IMR-90 (cell line): ENCODE measurements around the gene SYTL2. TPM values are rescaled to one million over a fixed set of nuclear protein-coding genes. Genes with fewer than 3 reads are reported as not detected.
A peak's percentile ranks its signal among the peaks of the same experiment; 100 is the strongest.

Source experiments
- ATAC-seq: fragments of 200-7000 bp; cut with Tn5 transposase; 2 replicates; pipeline ENCODE4 v1.9.1; 2020; ENCODE audit warnings: low read depth, mild to moderate bottlenecking, moderate library complexity
- BruUV-seq: library from RNA; stranded (reverse); fragments of 400-500 nt; replicated peaks from 2 replicates; lab custom pipeline; 2021; lab: Mats Ljungman, UMichigan
- CTCF ChIA-PET: fragments of 300-600 bp; formaldehyde crosslinking; extraction: SDS; loops from one replicate; lab custom pipeline; 2021; ENCODE audit warnings: antibody characterized with exemption; lab: Yijun Ruan, JAX
- POLR2A ChIA-PET: fragments of 300-600 bp; sonication (Branson Sonifier 250); formaldehyde crosslinking; loops from one replicate; lab custom pipeline; 2022; ENCODE audit warnings: antibody characterized with exemption; ENCODE audit not compliant: unreplicated experiment; lab: Charles Lee
- DNase-seq: peaks from one replicate; pipeline ENCODE4 v3.0.0; 2013
- H2AFZ ChIP-seq: replicated peaks from 2 replicates; pipeline ENCODE3; 2013; ENCODE audit warnings: low read length, mild to moderate bottlenecking; ENCODE audit not compliant: poor library complexity
- H2AK5ac ChIP-seq: 2 replicates; pipeline ENCODE4 v1.6.1; 2013; ENCODE audit warnings: low read depth, low read length, inconsistent platforms
- H2AK9ac ChIP-seq: replicated peaks from 2 replicates; pipeline ENCODE3; 2013; ENCODE audit warnings: mild to moderate bottlenecking, low read depth, low read length, moderate library complexity; ENCODE audit not compliant: poor library complexity
- H2BK120ac ChIP-seq: 2 replicates; pipeline ENCODE4 v1.6.1; 2013; ENCODE audit warnings: low read depth, low read length, inconsistent platforms
- H2BK15ac ChIP-seq: 3 replicates; pipeline ENCODE4 v1.6.1; 2013; ENCODE audit warnings: low read depth, low read length, inconsistent platforms
- H2BK20ac ChIP-seq: 2 replicates; pipeline ENCODE4 v1.6.1; 2013; ENCODE audit warnings: low read depth, mild to moderate bottlenecking, inconsistent platforms, low read length, moderate library complexity
- H2BK5ac ChIP-seq: 2 replicates; pipeline ENCODE4 v1.6.1; 2013; ENCODE audit warnings: mild to moderate bottlenecking, low read depth, low read length, inconsistent platforms; ENCODE audit not compliant: poor library complexity, severe bottlenecking
- H3K14ac ChIP-seq: replicated peaks from 2 replicates; pipeline ENCODE4 v1.6.1; 2013; ENCODE audit warnings: low read depth, low read length, inconsistent platforms
- H3K18ac ChIP-seq: 2 replicates; pipeline ENCODE4 v1.6.1; 2013; ENCODE audit warnings: low read depth, low read length, control low read depth
- H3K23ac ChIP-seq: 2 replicates; pipeline ENCODE4 v1.6.1; 2013; ENCODE audit warnings: low read depth, low read length, inconsistent platforms
- H3K27ac ChIP-seq: 2 replicates; pipeline ENCODE4 v1.5.1; 2013; ENCODE audit warnings: mild to moderate bottlenecking, control low read depth, low read length; ENCODE audit not compliant: insufficient read depth
- H3K27me3 ChIP-seq: 2 replicates; pipeline ENCODE4 v1.6.1; 2013; ENCODE audit warnings: low read length; ENCODE audit not compliant: control insufficient read depth, insufficient read depth
- H3K36me3 ChIP-seq: 2 replicates; pipeline ENCODE4 v1.6.1; 2013; ENCODE audit warnings: low read length, mixed read lengths; ENCODE audit not compliant: control insufficient read depth, insufficient read depth
- H3K4ac ChIP-seq: 2 replicates; pipeline ENCODE4 v1.6.1; 2013; ENCODE audit warnings: low read depth, low read length, inconsistent platforms
- H3K4me1 ChIP-seq: 2 replicates; pipeline ENCODE4 v1.6.1; 2013; ENCODE audit warnings: low read length, mixed read lengths; ENCODE audit not compliant: control insufficient read depth, insufficient read depth
- H3K4me2 ChIP-seq: 2 replicates; pipeline ENCODE4 v1.6.1; 2013; ENCODE audit warnings: low read depth, mild to moderate bottlenecking, control low read depth, low read length, moderate library complexity
- H3K4me3 ChIP-seq: 2 replicates; pipeline ENCODE4 v1.5.1; 2013; ENCODE audit warnings: low read depth, mild to moderate bottlenecking, control low read depth, low read length, moderate library complexity; ENCODE audit not compliant: insufficient read depth
- H3K56ac ChIP-seq: 2 replicates; pipeline ENCODE4 v1.6.1; 2013; ENCODE audit warnings: low read length, inconsistent platforms; ENCODE audit not compliant: insufficient read depth; ENCODE audit errors: extremely low read depth
- H3K79me1 ChIP-seq, 2 experiments: 2 replicates each; pipeline ENCODE4 v1.6.1; 2013; ENCODE audit warnings: low read length in 2 of 2, inconsistent platforms in 1 of 2, low read depth in 1 of 2
- H3K9ac ChIP-seq: 2 replicates; pipeline ENCODE4 v1.6.1; 2013; ENCODE audit warnings: low read depth, low read length, control low read depth
- H3K9me1 ChIP-seq: 2 replicates; pipeline ENCODE4 v1.6.1; 2013; ENCODE audit warnings: low read length, inconsistent platforms; ENCODE audit not compliant: insufficient read depth
- H3K9me3 ChIP-seq: 2 replicates; pipeline ENCODE4 v1.6.1; 2013; ENCODE audit warnings: low read length; ENCODE audit not compliant: control insufficient read depth, insufficient read depth
- H4K20me1 ChIP-seq: 2 replicates; pipeline ENCODE4 v1.6.1; 2013; ENCODE audit warnings: low read length, inconsistent platforms; ENCODE audit not compliant: insufficient read depth
- H4K5ac ChIP-seq: 2 replicates; pipeline ENCODE4 v1.6.1; 2013; ENCODE audit warnings: mild to moderate bottlenecking, low read depth, low read length, control low read depth
- H4K8ac ChIP-seq, 2 experiments: 2 replicates each; pipeline ENCODE4 v1.6.1; 2013; ENCODE audit warnings: low read depth in 2 of 2, low read length in 2 of 2, control low read depth in 1 of 2, inconsistent platforms in 1 of 2
- H4K91ac ChIP-seq: 2 replicates; pipeline ENCODE4 v1.6.1; 2013; ENCODE audit warnings: low read depth, low read length, inconsistent platforms; ENCODE audit not compliant: insufficient read depth
- CEBPB ChIP-seq: IDR thresholded peaks from 2 replicates; pipeline ENCODE4 v1.6.1; 2012; ENCODE audit warnings: low read depth, low read length, improper control_type of control experiment
- RFX5 ChIP-seq: IDR thresholded peaks from 2 replicates; pipeline ENCODE4 v1.8.0; 2012; ENCODE audit warnings: low read depth, mild to moderate bottlenecking, low read length, moderate library complexity
- WGBS, 2 experiments: methylation state at CpG; one replicate each; pipeline versions ENCODE4 v1.1.5 to v1.1.7; 2013; ENCODE audit warnings: missing lambda C conversion rate in 2 of 2; ENCODE audit not compliant: insufficient read length in 1 of 2; ENCODE audit errors: extremely low coverage in 2 of 2; 5-methylcytosine and 5-hydroxymethylcytosine counted together
- dilution Hi-C: fragments of 300-500 bp; cut with HindIII; formaldehyde crosslinking; loops from one replicate; pipeline ENCODE4 v1.14.3; 2018; ENCODE audit warnings: low sequenced_read_pairs; ENCODE audit not compliant: unreplicated experiment
- in situ Hi-C: fragments of 300-500 bp; cut with MboI; formaldehyde crosslinking; loops from 3 replicates; pipeline ENCODE4 v1.14.3; 2019; ENCODE audit warnings: low sequenced_read_pairs, inconsistent platforms, mixed read lengths
- intact Hi-C: fragments of 100-400 bp; cut with micrococcal nuclease; formaldehyde crosslinking; loops from 2 replicates; pipeline ENCODE4 v1.10.0; 2022
- polyA plus RNA-seq, 3 experiments: library from polyadenylated mRNA; depleted of rRNA; stranded (reverse); fragments of >200 nt; gene quantifications; 2 replicates each; pipeline ENCODE4 v1.2.3, GENCODE V29; 2012; ENCODE audit warnings: low replicate concordance in 1 of 3
- total RNA-seq: library from RNA; depleted of rRNA; stranded (reverse); fragments of >200 nt; gene quantifications from 2 replicates; pipeline ENCODE4 v1.2.3, GENCODE V29; 2012

Gene SYTL2
- total and polyA plus RNA-seq, 2 of the 4 experiments (the other 2 are of a cell fraction), result 45.2 to 70.0 TPM

GRCh38 chr11:85750646-85751045 is 60.3 kb downstream of the SYTL2 start:
- Histone ChIP-seq H4K20me1 (no peaks in the 10 kb centered on the region), H3K18ac (no peak overlapping the region), H3K23ac (no peak overlapping the region), H3K4me3 (no peak overlapping the region), H3K9me1 (peaks cover 19% of the 10 kb centered on the region; the same call in 1 of the 2 replicates), H3K79me1 (peaks cover 0 to 3% of the 10 kb centered on the region in 2 experiments; a peak in 1 of 4 replicates), H3K36me3 (peaks cover 4% of the 10 kb centered on the region), H4K8ac (no peak overlapping the region), H3K4me1 (peaks cover 26% of the 10 kb centered on the region), H3K56ac (no peak overlapping the region), H3K27me3 (no peaks in the 10 kb centered on the region), H3K4ac (0 out of 2 replicates have a peak overlapping the region, but pooled peaks have one; percentile 5), H2AFZ (no peak overlapping the region), H2BK120ac (peak overlapping the region; percentile 6; the same call in 1 of the 2 replicates), H3K9me3 (no peaks in the 10 kb centered on the region), H2BK5ac (no peak overlapping the region), H3K27ac (no peak overlapping the region), H3K9ac (no peak overlapping the region), H4K5ac (no peak overlapping the region), H2BK15ac (no peak overlapping the region), H2AK5ac (no peak overlapping the region), H4K91ac (no peak overlapping the region), H3K14ac (peak overlapping the region; percentile 36), H3K4me2 (no peak overlapping the region), H2AK9ac (no peak overlapping the region), H2BK20ac (no peak overlapping the region)
- no peak for TF ChIP-seq RFX5
- 0 out of 2 replicates have a peak, but pooled peaks have one; percentile 29 for TF ChIP-seq CEBPB
- intact Hi-C loops, result no loop called here
- ChIA-PET CTCF (no interaction called here), POLR2A (no interaction called here)
- ATAC-seq (no peak), DNase-seq (no peak)
- dilution Hi-C loops, result no loop called here
- in situ Hi-C loops, result no loop called here
- 50% methylated on average over 1 of the region's 3 CpGs; no CpG with 5 or more reads in 1 of the 2 experiments for WGBS, 2 experiments
- no TSS peak for BruUV-seq
